Upper lobe of left lung (tissue), 6 donors: ENCODE results near the gene TTC28. TPM values are rescaled to one million over a fixed set of nuclear protein-coding genes. Genes with fewer than 3 reads are reported as not detected.

Experiments used
- ATAC-seq, 2 donors: fragments of 200-7000 bp; cut with Tn5 transposase; one replicate each; pipeline ENCODE4 v1.9.1; 2022; ENCODE audit warnings: mild to moderate bottlenecking in 2 of 2, moderate library complexity in 2 of 2; ENCODE audit not compliant: low FRiP score in 2 of 2
- DNase-seq, 2 donors: peaks; one replicate each; pipeline ENCODE4 v3.0.0-alpha.2; 2019 to 2020
- H3K27ac ChIP-seq, 4 donors: fragments of 200-600 bp; sonication (generic); one replicate each; pipeline ENCODE4 v1.5.1; 2016 to 2019
- H3K27me3 ChIP-seq, 4 donors: fragments of 200-600 bp; sonication (generic); one replicate each; pipeline ENCODE4 v1.5.1; 2017 to 2019
- H3K36me3 ChIP-seq, 4 donors: fragments of 200-600 bp; sonication (generic); one replicate each; pipeline ENCODE4 v1.5.1; 2016 to 2019
- H3K4me1 ChIP-seq, 4 donors: fragments of 200-600 bp; sonication (generic); one replicate each; pipeline ENCODE4 v1.5.1; 2018 to 2019
- H3K4me3 ChIP-seq, 4 donors: fragments of 200-600 bp; sonication (generic); one replicate each; pipeline ENCODE4 v1.5.1; 2017 to 2019; ENCODE audit warnings: mild to moderate bottlenecking in 2 of 4, moderate library complexity in 1 of 4
- H3K9me3 ChIP-seq, 4 donors: fragments of 200-600 bp; sonication (generic); one replicate each; pipeline ENCODE4 v1.5.1; 2018 to 2019
- EP300 ChIP-seq, 4 donors: sonication (generic); formaldehyde crosslinking; IDR thresholded peaks; one replicate each; pipeline ENCODE4 v1.5.1; 2017; ENCODE audit warnings: antibody characterized with exemption in 4 of 4, control low read depth in 2 of 4
- POLR2A ChIP-seq, 4 donors: fragments of 450-650 bp; IDR thresholded peaks; one replicate each; pipeline ENCODE4 v1.5.1; 2016 to 2017; ENCODE audit warnings: antibody characterized with exemption in 4 of 4, mild to moderate bottlenecking in 2 of 4
- POLR2AphosphoS5 ChIP-seq, 2 donors: sonication (generic); formaldehyde crosslinking; IDR thresholded peaks; one replicate each; pipeline ENCODE4 v1.5.1; 2017; ENCODE audit warnings: antibody characterized with exemption in 2 of 2
- WGBS, 2 donors: methylation state at CpG; one replicate each; pipeline ENCODE4 v1.1.5; 2017 to 2018; 5-methylcytosine and 5-hydroxymethylcytosine counted together
- total RNA-seq, 6 donors: library from RNA; depleted of rRNA in 4 of 6; stranded (reverse); fragments of >200 nt in 4 of 6; gene quantifications; one replicate each; pipeline versions ENCODE4 v1.1.0 to v1.2.1, GENCODE V29; 2016 to 2021
- TF ChIP-seq, protein P1 (sequence below), 6 experiments: fragments of 450-650 bp in 4 of 6; fragments of 200-600 bp in 2 of 6; sonication (generic) in 2 of 6; IDR thresholded peaks; one replicate each; pipeline ENCODE4 v1.5.1; 2016 to 2019; ENCODE audit warnings: antibody characterized with exemption in 6 of 6
- donor health status: DM: no; HTN: no; CAD: no; lungs with moderate emphysema.
- donor health status: DM: no; HTN: yes; CAD: no; lungs with severe emphysema.

TTC28 gene
- total RNA-seq, 6 donors from 2014 or later: 30.1 to 69.4 (median 41.4) TPM

DNA sequence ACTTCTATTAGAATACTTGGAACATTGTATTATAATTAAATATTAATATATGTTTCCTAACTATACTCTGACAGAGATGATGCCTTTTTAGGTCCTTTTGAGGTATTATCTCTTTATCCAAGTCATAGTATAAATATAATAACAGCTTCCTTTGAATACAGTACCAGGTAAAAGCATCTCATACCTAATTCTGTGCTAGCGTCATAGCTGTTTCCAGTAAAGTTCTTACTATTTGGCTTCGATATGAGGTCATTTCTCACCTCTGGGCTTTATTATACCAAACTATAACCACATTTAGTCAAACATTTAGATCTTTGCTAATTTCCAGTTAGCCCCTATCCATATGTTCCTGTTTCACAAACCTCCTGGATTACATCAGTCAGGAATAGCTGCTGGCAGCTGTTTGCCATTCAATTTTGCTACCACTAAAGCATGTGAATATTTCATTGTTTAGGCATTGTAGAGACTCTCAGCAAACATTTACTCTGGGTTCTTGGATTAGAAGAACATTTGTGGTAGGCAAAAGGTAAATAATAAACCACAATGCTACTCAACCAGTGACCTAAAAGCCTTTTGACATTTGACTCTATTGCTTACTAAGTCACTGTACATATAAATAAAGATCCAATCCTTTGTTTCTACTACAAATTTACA is 255.1 kb downstream of the TTC28 start:
- no peak overlapping the region for H3K27ac ChIP-seq
- no peaks in the 10 kb centered on the region for H3K9me3 ChIP-seq
- ATAC-seq (no peak), DNase-seq (no peak)
- H3K4me1 ChIP-seq: peaks cover 13 to 33% (median 16%) of the 10 kb centered on the region in 4 donors
- H3K4me3 ChIP-seq: no peak overlapping the region
- no peaks in the 10 kb centered on the region for H3K27me3 ChIP-seq
- H3K36me3 ChIP-seq: no peaks in the 10 kb centered on the region
- WGBS, 2 donors: 71 to 84% methylated on average over 2 of the region's 2 CpGs
- TF ChIP-seq, protein P1, sequence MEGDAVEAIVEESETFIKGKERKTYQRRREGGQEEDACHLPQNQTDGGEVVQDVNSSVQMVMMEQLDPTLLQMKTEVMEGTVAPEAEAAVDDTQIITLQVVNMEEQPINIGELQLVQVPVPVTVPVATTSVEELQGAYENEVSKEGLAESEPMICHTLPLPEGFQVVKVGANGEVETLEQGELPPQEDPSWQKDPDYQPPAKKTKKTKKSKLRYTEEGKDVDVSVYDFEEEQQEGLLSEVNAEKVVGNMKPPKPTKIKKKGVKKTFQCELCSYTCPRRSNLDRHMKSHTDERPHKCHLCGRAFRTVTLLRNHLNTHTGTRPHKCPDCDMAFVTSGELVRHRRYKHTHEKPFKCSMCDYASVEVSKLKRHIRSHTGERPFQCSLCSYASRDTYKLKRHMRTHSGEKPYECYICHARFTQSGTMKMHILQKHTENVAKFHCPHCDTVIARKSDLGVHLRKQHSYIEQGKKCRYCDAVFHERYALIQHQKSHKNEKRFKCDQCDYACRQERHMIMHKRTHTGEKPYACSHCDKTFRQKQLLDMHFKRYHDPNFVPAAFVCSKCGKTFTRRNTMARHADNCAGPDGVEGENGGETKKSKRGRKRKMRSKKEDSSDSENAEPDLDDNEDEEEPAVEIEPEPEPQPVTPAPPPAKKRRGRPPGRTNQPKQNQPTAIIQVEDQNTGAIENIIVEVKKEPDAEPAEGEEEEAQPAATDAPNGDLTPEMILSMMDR (IDR thresholded peaks at IDR 0.05): no peak
- TF ChIP-seq POLR2AphosphoS5 (IDR thresholded peaks at IDR 0.05): no peak
- peak in 1 of 4 donors; percentile 19 for TF ChIP-seq EP300 (IDR thresholded peaks at IDR 0.05)

DNA sequence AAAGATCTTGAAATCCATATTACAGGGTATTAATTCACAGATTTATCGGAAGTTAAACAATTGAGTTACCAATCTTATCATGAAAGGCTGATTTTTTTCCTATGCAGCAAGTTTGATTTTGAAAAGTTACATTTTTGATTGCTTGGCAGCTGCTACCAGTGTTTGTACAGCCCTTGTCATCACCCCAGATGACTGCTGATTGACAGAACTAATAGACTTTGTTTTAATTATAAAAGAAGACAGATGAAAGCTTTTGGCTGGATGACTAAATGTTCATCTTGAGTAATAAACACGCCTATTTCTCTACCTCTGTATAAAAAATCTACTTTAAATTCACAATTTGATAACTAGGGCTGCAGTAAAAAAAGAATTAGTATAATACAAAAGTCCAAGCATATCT is 259.7 kb downstream of the TTC28 start:
- DNase-seq: no peak
- ATAC-seq: no peak
- no peak for TF ChIP-seq POLR2A (IDR thresholded peaks at IDR 0.05)
- TF ChIP-seq, protein P1 (IDR thresholded peaks at IDR 0.05): no peak
- TF ChIP-seq EP300 (IDR thresholded peaks at IDR 0.05): no peak
- no peak for TF ChIP-seq POLR2AphosphoS5 (IDR thresholded peaks at IDR 0.05)
- Histone ChIP-seq H3K36me3 (no peaks in the 10 kb centered on the region), H3K4me3 (no peak overlapping the region), H3K9me3 (no peaks in the 10 kb centered on the region), H3K27me3 (no peaks in the 10 kb centered on the region), H3K27ac (no peak overlapping the region), H3K4me1 (peaks cover 12 to 18% (median 15%) of the 10 kb centered on the region in 4 donors)
- WGBS, 2 donors: 57 to 74% methylated on average over 2 of the region's 2 CpGs

DNA sequence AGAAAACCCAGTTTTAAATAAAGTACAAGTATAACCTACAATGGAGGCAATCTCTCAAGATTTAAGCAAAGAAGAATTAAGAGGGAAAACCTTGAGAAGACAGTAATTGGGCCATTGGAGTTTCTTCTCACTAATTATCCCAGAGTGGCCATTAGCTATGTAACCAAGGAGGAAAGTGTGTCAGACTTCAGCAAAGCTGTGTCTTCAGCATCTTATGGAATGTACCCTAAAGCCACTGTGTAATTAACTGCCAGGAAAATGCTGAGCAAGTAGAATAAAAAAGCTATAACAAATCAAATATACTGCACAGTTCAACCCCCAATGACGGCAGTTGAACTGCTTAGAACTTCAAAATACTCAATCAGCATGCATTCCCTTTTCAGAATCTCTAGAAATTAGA is 261.6 kb downstream of the TTC28 start:
- 87 to 95% methylated on average over 1 of the region's 1 CpG for WGBS, 2 donors
- Histone ChIP-seq H3K27me3 (no peaks in the 10 kb centered on the region), H3K4me3 (no peak overlapping the region), H3K27ac (no peak overlapping the region), H3K4me1 (peaks cover 12 to 18% (median 16%) of the 10 kb centered on the region in 4 donors), H3K9me3 (no peaks in the 10 kb centered on the region), H3K36me3 (no peaks in the 10 kb centered on the region)
- DNase-seq: no peak
- no peak for ATAC-seq
- TF ChIP-seq EP300 (IDR thresholded peaks at IDR 0.05) (no peak), POLR2AphosphoS5 (IDR thresholded peaks at IDR 0.05) (no peak), POLR2A (IDR thresholded peaks at IDR 0.05) (no peak)
- TF ChIP-seq, protein P1 (IDR thresholded peaks at IDR 0.05): no peak

DNA sequence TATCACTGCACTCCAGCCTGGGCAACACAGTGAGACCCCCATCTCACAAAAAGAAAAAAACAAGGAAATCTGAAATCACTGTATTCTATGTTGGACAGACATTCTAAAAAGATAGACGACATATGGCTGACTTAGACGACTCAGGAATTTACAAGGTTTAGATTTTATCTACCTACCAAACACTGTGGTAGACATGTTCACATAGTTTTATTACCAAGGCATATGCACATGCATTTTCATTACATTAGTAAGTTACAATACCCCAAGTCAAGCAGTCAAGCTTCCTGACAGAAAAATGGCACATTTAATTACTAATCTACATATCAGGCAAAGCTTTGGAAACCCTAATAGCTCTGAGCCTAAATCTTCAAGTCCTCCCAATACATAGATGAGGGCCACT is 262.2 kb downstream of the TTC28 start:
- no peak for DNase-seq
- Histone ChIP-seq H3K27me3 (no peaks in the 10 kb centered on the region), H3K4me1 (peaks cover 12 to 18% (median 16%) of the 10 kb centered on the region in 4 donors), H3K27ac (no peak overlapping the region), H3K9me3 (no peaks in the 10 kb centered on the region), H3K4me3 (no peak overlapping the region), H3K36me3 (no peaks in the 10 kb centered on the region)
- WGBS, 2 donors: 75 to 94% methylated on average over 2 of the region's 2 CpGs
- ATAC-seq: no peak
- TF ChIP-seq, protein P1 (IDR thresholded peaks at IDR 0.05): no peak
- TF ChIP-seq EP300 (IDR thresholded peaks at IDR 0.05) (no peak), POLR2AphosphoS5 (IDR thresholded peaks at IDR 0.05) (no peak), POLR2A (IDR thresholded peaks at IDR 0.05) (no peak)

DNA sequence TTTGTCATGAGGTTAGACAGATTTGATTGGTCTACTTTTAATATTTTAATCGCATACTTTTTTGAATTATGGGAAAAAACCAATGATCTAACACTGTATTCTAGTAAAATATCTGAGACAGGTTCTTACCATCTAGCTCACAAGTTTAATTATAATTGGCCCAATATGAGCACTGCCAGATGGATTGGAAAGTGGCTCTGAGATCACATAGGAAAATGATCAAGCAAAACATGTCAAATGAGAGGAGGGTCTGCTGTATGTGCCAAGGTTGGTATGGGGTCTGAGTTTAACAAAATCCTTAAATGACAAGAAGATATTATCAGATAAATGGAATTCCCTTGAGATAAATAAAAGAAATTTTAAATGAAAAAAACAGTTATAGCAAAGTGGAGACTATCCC is 264.7 kb downstream of the TTC28 start:
- no peak for TF ChIP-seq EP300 (IDR thresholded peaks at IDR 0.05)
- no peak for TF ChIP-seq POLR2A (IDR thresholded peaks at IDR 0.05)
- no peak for TF ChIP-seq POLR2AphosphoS5 (IDR thresholded peaks at IDR 0.05)
- TF ChIP-seq, protein P1 (IDR thresholded peaks at IDR 0.05): no peak
- H3K9me3 ChIP-seq: no peaks in the 10 kb centered on the region
- no peak overlapping the region for H3K4me3 ChIP-seq
- WGBS, 2 donors: 94 to 97% methylated on average over 1 of the region's 1 CpG
- no peaks in the 10 kb centered on the region for H3K36me3 ChIP-seq
- ATAC-seq (no peak), DNase-seq (no peak)
- H3K4me1 ChIP-seq: peaks cover 11 to 25% (median 15%) of the 10 kb centered on the region in 4 donors
- H3K27ac ChIP-seq: no peak overlapping the region
- H3K27me3 ChIP-seq: no peaks in the 10 kb centered on the region
